GM18507 (cell line): ENCODE measurements around the gene TXNRD2.
A peak's percentile ranks its signal among the peaks of the same experiment; 100 is the strongest.

Source experiments
- DNase-seq: peaks from one replicate; pipeline ENCODE4 v3.0.0; 2011; ENCODE audit warnings: low read depth; ENCODE audit not compliant: insufficient read length; ENCODE audit errors: extremely low spot score
- FAIRE-seq: peaks from 2 replicates; lab custom pipeline; 2011; peaks lifted over from hg19 to GRCh38; lab: Jason Lieb, UNC

TXNRD2 gene

GRCh38 chr22:19854778-19855503 lies 86.7 kb downstream of the TXNRD2 start, which contains the start of the genes GNB1L and RTL10:
Gene GNB1L, minus strand, starts transcription at chr22:19854874. Its CDS starts 33,519 bp downstream, at chr22:19821355.
Gene RTL10, minus strand, starts transcription at chr22:19854874. Its CDS starts 2,613 bp downstream, at chr22:19852261.
- peak; percentile 96 for FAIRE-seq
- DNase-seq, result peak; percentile 97

- DNase-seq (no peak), FAIRE-seq (no peak)
Observed at GRCh38 chr22:19853879-19854777, 87.5 kb downstream of the TXNRD2 start.

- FAIRE-seq, result no peak
Observed at GRCh38 chr22:19853058-19853878, 88.3 kb downstream of the TXNRD2 start.

GRCh38 chr22:19852177-19852781 lies 89.3 kb downstream of the TXNRD2 start:
- no peak for FAIRE-seq

More at GRCh38 chr22:19853058-19853878, 88.3 kb downstream of the TXNRD2 start:
- no peak for DNase-seq

GRCh38 chr22:19851291-19852176 lies 90.1 kb downstream of the TXNRD2 start:
- DNase-seq (no peak), FAIRE-seq (no peak)

More at GRCh38 chr22:19852177-19852781, 89.3 kb downstream of the TXNRD2 start:
- DNase-seq, result no peak

GRCh38 chr22:19850763-19851109 lies 90.9 kb downstream of the TXNRD2 start:
- no peak for DNase-seq
- no peak for FAIRE-seq

GRCh38 chr22:19849835-19850762 lies 91.5 kb downstream of the TXNRD2 start:
- FAIRE-seq (no peak), DNase-seq (no peak)

- DNase-seq (no peak), FAIRE-seq (no peak)
Observed at GRCh38 chr22:19848298-19849224, 93.1 kb downstream of the TXNRD2 start.

- DNase-seq (no peak), FAIRE-seq (no peak)
Observed at GRCh38 chr22:19847345-19847632, 94.3 kb downstream of the TXNRD2 start.

GRCh38 chr22:19846620-19847344 lies 94.8 kb downstream of the TXNRD2 start:
- DNase-seq (no peak), FAIRE-seq (no peak)

GRCh38 chr22:19845054-19845722 lies 96.4 kb downstream of the TXNRD2 start:
- no peak for DNase-seq
- no peak for FAIRE-seq

- DNase-seq (no peak), FAIRE-seq (no peak)
Observed at GRCh38 chr22:19844377-19845053, 97.1 kb downstream of the TXNRD2 start.

- no peak for FAIRE-seq
- DNase-seq, result no peak
Observed at GRCh38 chr22:19843857-19844376, 97.7 kb downstream of the TXNRD2 start.

- FAIRE-seq, result no peak
Observed at GRCh38 chr22:19843107-19843856, 98.3 kb downstream of the TXNRD2 start.

More at GRCh38 chr22:19843107-19843856, 98.3 kb downstream of the TXNRD2 start:
- no peak for DNase-seq
